ENCODE data around the gene CNTNAP2.

The CNTNAP2 gene

DNA sequence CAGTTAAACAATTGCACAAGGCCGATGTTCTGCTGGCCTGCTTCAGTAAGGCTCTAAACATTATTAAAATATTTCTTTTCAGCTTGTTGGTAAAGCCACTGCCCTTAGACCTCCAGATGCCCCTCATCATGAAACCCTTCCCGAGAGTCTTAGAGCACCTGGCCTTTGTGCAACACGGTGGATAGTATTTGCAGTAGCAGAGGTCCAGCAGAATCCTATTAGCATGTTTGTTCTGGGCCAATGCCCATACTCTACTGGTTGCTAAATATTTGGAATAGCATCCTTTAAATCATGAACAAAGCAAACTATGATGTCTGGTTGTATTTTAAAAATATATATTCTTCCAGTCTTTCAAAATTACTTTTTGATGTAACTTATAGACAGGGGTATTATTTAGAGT lies 584.6 kb downstream of the CNTNAP2 start:
- no peak for DNase-seq

DNA sequence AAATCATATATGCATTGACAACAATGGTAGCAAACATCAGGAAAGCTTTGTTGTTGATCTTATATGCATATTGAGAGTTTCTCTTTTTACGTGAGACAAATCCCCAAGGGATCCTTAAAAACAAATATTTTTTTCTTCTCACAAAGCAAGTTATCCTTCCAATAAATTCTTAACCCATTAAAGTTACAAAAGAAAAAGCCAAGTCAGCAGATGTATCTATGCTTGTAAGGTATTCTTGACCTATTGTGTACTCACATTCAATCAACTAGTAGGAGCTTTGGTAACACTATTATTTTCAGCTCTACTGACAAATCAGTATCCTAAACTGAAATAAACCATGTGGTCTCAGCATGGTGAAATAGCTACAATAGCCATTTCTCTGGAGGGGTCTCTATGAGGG lies 586.3 kb downstream of the CNTNAP2 start:
- DNase-seq = no peak

DNA sequence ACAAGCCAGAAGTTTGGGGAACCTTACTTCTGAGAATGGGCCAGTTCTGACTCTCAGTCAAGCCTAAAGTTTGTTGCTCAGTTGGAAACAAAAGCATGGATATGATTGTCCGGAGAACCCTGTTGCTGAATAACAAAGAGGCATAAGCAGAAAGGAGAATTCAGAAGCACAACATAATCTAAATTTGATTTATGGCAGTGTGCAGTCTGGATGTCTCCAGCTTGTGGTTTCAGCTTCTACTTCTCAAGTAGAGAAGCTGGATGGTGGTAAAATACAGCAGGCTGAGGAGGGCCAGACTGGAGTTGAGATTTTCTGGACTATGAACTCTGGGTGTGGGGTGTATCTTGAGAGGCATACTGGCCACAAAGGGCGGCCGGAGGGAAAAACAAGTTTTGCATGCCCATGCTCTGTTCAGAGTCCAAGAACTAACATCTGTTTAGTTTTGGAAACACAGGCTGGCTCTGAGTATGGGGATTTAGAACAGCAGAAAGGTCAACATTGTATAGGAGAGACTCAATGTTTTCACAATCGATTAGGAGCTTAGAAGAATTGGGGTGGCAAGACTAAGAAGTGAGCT lies 592.9 kb downstream of the CNTNAP2 start:
- no peak for DNase-seq

DNA sequence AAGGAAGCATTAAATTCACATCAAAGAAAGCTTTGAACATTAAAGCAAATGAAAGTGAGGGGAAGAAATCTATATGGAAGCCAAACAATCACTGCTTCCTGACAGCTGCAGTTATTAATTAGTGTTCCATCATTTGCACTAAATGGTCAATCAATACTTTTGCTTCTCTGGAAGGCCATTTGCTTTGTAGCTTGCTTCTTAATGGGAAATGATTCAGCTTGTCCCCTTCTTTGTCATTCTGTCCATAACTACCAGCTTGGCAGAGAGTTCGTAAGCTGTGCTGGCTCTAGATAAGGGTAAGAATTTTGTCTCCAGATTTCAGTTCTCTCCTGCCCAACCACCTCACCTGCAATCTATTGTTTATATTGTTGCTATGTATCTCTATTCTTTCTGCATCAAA lies 596.6 kb downstream of the CNTNAP2 start:
- no peak for DNase-seq

DNA sequence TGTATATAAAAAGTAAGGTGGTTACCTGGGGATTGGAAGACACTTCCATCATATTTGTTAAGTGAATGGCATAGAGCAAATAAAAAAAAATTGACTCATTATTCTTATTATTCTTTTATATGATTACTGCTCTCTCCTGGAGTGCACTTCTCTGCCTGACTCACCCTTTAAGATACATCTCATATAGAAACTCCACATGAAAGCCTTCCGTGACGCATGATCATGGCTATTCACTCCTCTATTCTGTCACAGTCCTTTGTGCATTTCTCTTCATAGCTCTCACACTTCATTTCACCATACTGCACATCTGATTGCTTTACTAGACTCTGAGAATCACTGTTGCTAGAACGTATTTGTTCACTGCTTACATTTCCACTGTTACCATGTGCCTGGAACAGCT lies 597.3 kb downstream of the CNTNAP2 start:
- DNase-seq = no peak

DNA sequence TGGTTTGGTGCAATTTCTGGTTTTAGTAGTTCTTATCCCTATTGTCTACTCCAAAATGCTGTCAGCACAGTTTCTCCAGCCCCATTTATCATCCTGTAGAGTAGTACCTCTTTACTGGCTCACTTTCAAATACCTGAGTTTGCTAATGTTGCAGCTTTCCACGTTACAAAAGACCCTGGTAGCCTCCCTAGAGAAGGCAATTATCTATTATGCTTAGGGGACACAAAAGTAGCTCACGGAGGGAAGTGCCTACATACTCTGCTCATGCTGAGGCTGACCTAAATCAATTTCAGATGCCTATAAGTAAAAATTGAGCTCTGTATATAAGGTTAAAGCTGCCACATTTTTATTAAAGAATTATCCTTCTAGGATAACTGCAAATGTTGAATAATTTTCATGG lies 603.6 kb downstream of the CNTNAP2 start:
- DNase-seq = no peak

DNA sequence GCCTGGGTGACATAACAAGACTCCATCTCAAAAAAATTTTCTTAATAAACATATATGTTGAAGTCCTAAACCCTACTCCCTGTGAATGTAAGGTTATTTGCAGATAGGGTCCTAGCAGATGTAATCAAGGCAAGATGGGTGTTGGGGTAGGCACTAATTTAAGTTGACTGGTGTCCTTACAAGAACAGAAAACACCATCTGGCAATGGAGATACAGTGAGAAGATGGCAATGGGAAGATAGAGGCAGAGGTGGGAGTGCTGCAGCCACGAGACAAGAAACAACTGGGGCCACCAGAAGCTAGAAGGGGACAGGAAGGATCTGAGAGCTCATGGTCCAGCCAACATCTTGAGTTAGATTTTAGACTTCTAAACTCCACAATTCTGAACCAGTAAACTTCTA lies 606.4 kb downstream of the CNTNAP2 start:
- DNase-seq = no peak

DNA sequence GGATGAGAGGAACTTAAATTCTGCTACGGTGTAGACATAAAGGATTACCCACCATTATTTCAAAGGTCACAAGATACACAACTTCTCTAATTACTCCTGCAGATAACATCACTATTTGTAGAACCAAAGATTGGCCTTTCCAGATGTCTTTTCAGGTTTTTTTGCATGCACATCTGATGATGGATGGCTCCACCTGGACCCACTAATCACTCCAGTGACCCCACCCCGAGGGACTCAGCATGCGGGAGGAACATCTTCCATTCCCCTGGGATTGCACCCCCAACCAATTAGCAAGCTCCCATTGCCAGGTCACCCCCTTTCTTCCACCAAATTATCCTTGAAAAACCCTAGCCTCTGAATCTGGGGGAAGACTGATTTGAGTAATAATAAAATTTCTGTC lies 608.9 kb downstream of the CNTNAP2 start:
- DNase-seq = no peak

DNA sequence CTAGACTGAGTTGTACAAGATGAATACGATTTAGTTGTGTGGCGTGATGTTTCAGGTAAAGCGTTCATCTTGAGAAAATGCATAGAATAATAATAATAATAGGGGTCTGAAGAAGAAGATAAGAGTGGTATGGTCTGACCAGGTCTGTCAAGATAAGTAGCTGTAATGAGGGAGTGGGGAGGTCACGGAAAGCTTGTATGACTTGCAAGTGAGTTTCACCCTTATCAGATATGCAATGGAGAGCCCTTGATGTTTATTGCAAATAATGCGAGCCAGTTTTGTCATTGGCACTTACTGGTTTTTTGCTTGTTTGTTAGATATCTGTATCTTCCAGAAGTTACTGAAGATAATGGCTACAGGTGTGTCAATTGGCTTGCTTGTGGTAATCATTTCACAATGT lies 611.5 kb downstream of the CNTNAP2 start:
- DNase-seq = no peak

DNA sequence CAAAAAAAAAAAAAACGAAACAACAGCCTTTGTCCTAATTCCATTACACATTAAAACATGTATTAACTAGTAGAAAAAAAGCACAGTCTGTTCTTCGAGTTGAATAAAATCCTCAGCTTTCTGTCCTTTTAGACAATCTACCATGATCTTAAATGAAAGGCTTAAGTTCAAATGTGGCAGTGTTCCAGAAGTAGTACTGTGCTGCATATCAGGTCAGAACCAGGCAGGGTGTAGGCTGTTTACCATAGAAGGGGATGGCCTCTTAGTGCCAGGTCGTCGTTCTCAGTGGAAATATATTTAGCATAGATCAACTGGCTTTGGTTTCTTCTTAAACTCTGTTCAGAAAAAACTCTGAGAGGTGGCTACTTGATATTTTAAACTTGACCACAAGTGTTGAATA lies 612.0 kb downstream of the CNTNAP2 start:
- no peak for DNase-seq

DNA sequence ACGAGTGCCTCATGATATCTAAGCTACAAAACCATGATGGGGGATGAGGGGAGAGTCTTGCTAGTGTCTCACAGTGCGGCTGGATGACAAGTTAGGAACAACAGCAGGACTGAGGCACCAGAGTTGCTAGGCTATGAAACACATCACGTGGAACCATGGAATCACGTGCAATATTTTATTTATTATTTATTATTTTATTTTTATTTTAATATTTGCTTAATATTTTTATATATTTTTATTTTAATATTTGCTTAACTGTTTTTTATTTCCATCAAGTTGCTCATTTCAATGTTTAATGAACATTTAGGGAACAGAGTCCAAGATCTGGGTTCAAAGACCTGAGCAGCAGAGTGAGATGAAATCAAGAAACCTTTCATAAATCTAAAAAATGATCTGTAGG lies 614.6 kb downstream of the CNTNAP2 start:
- no peak for DNase-seq

DNA sequence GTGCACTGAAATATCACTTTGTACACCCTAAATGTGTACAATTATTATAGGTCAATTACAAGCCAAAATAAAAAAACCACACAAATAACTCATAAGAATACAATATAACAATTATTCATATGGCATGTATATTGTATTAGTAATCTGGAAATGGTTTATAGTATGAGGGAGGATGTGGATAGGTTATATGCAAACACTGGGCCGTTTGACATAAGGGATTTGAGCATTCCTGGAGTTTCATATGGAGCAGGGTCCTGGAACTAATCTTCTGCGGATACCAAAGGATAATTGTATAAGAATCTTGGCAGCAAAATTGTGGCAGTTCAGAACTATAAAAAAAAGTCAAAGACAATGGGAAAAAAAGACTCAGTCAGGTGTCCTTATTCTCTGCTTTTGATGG lies 619.4 kb downstream of the CNTNAP2 start:
- DNase-seq = no peak

DNA sequence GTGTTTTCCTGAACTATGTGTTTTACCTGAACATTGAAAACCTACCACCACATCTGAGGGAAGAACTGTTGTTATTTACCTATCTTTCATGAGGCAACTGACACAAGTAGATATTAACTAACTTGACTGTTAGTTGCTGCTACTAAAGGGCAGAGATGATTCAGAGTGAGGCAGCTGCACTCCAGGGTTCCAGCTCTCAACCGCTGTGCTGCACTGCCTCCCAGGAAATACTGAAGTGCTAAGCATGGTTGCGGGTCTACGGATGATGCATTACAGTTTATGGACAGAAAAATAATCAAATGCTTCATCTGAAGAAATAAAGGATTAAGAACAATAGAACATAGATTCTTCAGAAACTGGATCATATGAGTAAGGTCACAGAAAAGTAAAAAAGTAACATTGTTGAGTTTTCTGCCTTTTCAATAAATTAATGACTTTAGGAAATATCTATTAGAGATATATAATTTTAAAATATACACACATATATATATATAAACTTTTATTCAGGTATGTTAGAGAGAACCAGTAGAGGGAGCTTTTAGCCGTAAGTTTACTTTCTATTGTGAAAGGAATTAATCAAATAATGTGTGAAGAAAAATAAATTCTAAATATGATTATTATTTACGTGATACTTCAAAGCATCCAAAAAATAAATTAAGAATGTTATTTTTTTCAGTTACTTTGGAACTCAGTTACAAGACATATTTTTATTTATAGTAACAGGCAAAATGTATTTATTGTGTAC lies 620.0 kb downstream of the CNTNAP2 start:
- no peak for DNase-seq

DNA sequence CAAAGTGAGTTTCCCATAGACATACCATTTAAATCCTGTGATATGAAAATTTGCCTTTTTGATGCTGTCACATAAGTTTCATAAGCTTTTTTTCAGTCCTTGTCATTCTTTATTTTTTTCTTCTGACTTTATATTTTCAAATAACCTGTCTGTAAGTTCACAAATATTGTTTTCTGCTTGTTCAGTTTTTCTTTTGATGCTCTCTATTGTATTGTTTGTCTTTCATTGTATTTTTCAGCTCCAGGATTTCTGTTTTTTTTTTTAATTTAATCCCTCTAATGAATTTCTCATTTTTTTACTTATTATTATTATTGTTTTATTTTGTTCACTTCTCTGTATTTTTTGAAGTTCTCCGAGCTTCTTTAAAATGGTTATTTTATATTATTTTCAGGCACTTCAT lies 623.4 kb downstream of the CNTNAP2 start:
- DNase-seq = no peak

DNA sequence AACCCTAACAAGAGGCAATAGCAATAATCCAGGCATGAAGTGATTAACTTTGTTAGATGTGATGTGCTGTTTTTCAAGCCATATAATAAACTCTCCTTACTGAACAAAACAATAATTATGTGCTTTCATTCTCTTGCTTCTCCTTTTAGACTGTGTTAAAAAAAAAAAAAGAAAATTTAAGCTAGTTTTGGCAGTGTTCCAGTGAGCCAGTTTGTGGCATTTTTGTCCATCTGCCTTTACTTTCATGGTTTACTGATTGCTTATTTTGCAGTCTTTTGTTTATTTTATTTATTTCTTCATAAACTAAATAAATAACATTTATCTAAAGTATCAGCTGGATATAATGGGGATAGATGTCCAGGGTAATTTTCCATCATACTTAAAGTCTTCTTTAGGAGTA lies 625.3 kb downstream of the CNTNAP2 start:
- no peak for DNase-seq

DNA sequence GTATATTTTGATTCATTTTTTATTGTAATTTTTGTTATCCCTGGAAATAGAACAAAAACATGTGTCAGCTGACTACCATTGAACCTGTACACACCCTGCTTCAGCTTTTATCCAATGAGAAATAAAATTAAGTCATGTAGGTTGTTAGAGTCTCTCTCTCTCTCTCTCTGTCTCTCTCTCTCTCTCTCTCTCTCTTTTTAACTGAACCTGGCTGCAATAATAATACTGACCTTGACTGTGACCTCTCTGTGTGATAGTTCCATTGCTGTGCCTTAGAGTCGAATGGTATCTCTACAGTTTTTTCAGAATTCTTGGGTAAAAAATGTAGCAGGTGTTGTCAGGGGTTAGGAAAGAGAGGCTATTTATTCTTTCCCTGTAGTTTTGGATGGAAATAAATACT lies 637.8 kb downstream of the CNTNAP2 start:
- DNase-seq = no peak

DNA sequence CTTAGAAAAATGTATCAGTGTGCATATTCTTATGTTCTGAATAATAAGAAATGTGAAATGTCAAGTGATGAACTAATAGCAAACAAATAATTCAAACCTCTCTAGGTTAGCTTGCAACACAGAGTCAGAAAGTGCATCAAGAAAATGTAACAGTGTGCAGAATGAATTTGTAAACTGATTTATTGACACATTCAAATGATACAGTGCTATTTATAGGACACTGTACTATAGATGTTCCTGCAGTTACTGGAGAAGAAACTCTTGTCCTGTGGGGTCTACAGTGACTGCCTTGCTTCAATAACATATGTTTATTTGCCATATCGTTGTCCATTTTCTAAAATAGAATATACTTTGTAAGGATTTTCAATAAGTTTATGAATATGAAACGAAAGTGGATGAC lies 639.0 kb downstream of the CNTNAP2 start:
- no peak for DNase-seq

DNA sequence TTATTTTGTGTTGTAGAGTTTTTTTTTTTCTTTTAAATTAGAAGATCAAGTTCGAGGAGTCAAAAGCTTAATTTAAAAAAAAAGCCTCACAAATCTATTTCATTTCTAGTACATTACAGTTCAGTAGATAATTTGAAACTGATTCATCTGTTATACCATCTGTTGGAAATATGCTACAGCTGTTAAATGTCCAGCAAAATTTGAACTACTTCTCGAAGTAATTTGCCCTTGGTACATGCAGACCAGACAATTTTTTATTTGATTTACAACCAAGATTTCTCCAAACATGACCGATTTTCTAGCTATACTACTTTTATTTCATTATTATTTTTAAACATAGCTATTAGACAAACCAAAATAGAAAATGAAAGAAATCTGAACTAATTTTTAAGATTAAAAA lies 647.9 kb downstream of the CNTNAP2 start:
- no peak for DNase-seq

DNA sequence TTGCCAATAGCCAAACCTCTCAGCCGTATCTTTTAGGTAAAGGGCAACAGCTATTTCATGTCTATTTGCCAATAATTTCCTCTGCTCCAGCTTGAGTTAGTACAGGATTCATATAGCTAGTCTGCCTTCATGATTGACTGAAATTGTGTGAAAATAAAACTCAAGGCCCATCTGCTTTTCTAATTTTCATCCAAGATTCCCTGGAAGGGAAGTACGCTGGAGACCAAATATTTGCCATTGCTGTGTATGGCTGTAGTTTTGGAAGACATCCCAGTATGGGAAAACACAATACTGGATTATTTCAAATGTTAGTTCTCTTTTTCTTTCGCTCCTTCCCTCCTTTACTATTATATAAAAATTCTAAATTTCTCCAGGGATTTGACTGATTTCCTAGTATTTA lies 652.4 kb downstream of the CNTNAP2 start:
- no peak for DNase-seq

DNA sequence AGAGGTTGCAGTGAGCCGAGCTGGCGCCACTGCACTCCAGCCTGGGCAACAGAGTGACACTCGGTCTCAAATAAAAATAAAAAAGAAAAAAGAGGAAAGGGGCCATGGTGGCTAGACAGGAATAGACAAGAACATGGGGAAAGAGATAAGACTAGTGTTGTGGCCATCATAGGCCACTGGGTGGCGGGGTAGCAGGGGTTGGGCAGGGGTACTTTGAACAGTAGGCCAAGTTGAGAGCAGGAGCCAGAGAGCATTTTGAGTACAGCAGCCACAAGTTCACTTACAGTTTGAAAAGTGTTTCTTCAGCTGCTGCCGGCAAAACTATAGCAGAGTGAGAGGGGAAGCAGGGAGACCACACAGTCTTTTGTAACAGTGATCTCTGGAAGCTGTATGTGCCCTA lies 656.0 kb downstream of the CNTNAP2 start:
- no peak for DNase-seq

DNA sequence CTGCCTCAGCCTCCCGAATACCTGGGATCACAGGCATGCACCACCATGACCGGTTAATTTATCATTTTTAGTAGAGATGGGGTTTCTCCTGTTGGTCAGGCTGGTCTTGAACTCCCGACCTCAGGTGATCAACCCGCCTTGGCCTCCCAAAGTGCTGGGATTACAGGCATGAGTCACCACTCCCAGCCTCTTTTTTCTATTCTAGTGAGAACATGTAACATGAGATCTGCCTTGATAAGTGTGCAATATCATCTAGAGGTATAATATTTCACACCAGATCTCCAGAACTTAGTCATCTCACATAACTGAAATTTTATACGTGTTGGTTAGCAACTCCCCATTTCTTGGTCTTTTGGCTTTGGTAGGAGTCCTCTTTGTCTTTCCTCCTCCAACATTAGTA lies 656.9 kb downstream of the CNTNAP2 start:
- DNase-seq = no peak

DNA sequence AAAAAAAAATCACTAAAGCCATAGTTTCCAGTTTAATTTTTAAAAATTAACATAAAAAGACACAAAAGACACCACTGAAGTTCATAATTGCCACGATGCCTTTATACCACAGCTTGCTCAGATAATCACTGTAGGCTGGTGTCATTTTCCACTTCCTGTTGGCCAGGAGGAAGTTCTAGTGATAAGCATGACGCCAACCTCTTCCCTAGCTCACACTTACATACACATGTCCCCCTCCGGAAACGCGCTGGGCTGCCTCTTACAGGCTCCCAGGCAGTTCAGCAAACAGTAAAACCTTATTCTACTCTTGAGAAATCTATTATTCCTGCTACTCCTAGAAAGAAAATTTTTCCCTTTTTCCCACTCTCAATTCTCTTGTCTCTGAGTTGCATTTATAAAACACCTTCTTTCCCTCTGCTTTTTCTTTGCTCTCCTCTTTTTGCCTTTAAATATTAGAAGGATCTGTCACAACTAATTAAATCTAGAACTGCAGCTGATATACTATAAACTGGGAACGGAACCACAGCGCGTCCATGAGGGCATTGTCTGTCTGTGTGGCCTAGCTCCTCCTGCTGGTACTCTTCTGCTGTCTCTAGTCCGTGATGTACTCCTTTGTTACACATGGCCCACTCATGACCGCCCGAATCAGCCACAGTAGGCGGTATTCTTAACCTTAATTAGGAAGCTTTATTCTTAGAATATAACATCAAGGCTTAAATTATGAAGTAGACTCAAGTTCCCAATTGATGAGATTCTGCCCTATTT lies 664.9 kb downstream of the CNTNAP2 start:
- DNase-seq = no peak

DNA sequence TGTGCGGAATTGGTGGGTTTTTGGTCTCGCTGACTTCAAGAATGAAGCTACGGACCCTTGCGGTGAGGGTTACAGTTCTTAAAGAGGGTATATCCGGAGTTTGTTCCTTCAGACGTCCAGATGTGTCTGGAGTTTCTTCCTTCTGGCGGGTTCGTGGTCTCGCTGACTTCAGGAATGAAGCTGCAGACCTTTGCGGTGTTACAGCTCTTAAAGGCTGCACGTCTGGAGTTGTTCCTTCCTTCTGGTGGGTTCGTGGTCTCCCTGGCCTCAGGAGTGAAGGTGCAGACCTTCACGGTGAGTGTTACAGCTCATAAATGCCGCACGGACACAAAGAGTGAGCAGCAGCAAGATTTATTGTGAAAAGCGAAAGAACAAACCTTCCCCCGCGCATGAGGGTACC lies 670.7 kb downstream of the CNTNAP2 start:
- no peak for DNase-seq

DNA sequence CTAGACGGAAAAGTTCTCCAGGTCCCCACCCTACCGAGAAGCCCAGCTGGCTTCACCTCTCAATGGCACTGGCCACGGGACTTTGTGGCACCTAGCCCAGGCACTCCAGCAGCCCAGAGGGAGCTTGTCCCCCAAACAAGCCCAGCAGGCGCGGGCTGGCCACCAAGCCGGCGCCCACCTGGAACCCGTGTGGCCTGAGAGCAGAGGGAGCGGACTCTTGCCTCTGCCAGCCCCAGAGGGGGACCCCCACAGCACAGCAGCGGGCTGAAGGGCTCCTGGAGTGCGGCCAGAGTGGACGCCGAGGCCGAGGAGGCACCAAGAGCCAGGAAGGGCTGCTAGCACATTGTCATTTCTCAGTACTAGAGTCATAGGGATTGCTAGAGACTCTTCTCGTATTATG lies 671.4 kb downstream of the CNTNAP2 start:
- DNase-seq = no peak
